K562 (cell line): ENCODE measurements around the gene OSGIN1. TPM values are rescaled to one million over a fixed set of nuclear protein-coding genes. Genes with fewer than 3 reads are reported as not detected.

Experiments
- ARNT ChIP-seq, 2 experiments: fragments of 450-650 bp; IDR thresholded peaks; 2 replicates each; pipeline ENCODE4 v1.6.1; 2016; ENCODE audit warnings: mild to moderate bottlenecking in 1 of 2
- BCOR ChIP-seq: fragments of 450-650 bp; IDR thresholded peaks from 2 replicates; pipeline ENCODE4 v1.6.1; 2016
- CBX3 ChIP-seq, 2 experiments: IDR thresholded peaks; 1 replicate in 1 of 2; 2 replicates in 1 of 2; pipeline ENCODE4 v1.6.1; 2012; ENCODE audit warnings: inconsistent platforms in 2 of 2, low read length in 2 of 2, borderline replicate concordance in 1 of 2, control low read depth in 1 of 2
- FOXM1 ChIP-seq, 2 experiments: fragments of 450-650 bp in 1 of 2; sonication (generic) in 1 of 2; formaldehyde crosslinking in 1 of 2; IDR thresholded peaks; 2 replicates each; pipeline versions ENCODE4 v1.6.1 to v1.9.0; 2017 to 2022; ENCODE audit warnings: low read depth in 2 of 2, mild to moderate bottlenecking in 2 of 2, missing genetic modification reagents in 1 of 2, moderate library complexity in 1 of 2
- HEY1 ChIP-seq: fragments of 250-450 bp; sonication (Bioruptor Pico); IDR thresholded peaks from 2 replicates; pipeline ENCODE4 v1.5.0; 2020; ENCODE audit warnings: mild to moderate bottlenecking, moderate library complexity, borderline replicate concordance
- IFI16 ChIP-seq: fragments of 250-450 bp; sonication (Bioruptor Pico); IDR thresholded peaks from 2 replicates; pipeline ENCODE4 v2.1.2; 2022; ENCODE audit warnings: mild to moderate bottlenecking, inconsistent platforms
- MEIS2 ChIP-seq: fragments of 450-650 bp; IDR thresholded peaks from 2 replicates; pipeline ENCODE4 v1.6.1; 2014; ENCODE audit warnings: mild to moderate bottlenecking; ENCODE audit not compliant: partially characterized antibody
- NFRKB ChIP-seq: fragments of 450-650 bp; IDR thresholded peaks from 2 replicates; pipeline ENCODE4 v1.6.1; 2016; ENCODE audit warnings: low read depth
- NR2F6 ChIP-seq: fragments of 450-650 bp; formaldehyde crosslinking; IDR thresholded peaks from 2 replicates; pipeline ENCODE4 v1.4.0; 2020; ENCODE audit warnings: mild to moderate bottlenecking
- NR3C1 ChIP-seq: sonication (generic); formaldehyde crosslinking; IDR thresholded peaks from 2 replicates; pipeline ENCODE4 v1.8.1; 2022; ENCODE audit warnings: missing genetic modification reagents
- PRDM10 ChIP-seq: fragments of 450-650 bp; IDR thresholded peaks from 2 replicates; pipeline ENCODE4 v1.6.1; 2018; ENCODE audit not compliant: partially characterized antibody
- RBM34 ChIP-seq: fragments of 200-400 bp; formaldehyde crosslinking; IDR thresholded peaks from 2 replicates; pipeline ENCODE4 v1.6.1; 2018; ENCODE audit warnings: low read length, borderline replicate concordance; ENCODE audit not compliant: insufficient read depth
- SMAD2 ChIP-seq: fragments of 150-350 bp; IDR thresholded peaks from 2 replicates; pipeline ENCODE4 v1.6.1; 2014; ENCODE audit warnings: low read depth, mild to moderate bottlenecking, low read length
- SNIP1 ChIP-seq: fragments of 450-650 bp; IDR thresholded peaks from 2 replicates; pipeline ENCODE4 v1.7.1; 2017; ENCODE audit warnings: low read depth, mild to moderate bottlenecking
- ZNF280B ChIP-seq: fragments of 250-450 bp; sonication (Bioruptor Pico); IDR thresholded peaks from 2 replicates; pipeline ENCODE4 v1.5.1; 2021; ENCODE audit warnings: mild to moderate bottlenecking
- polyA plus RNA-seq, 8 experiments: library from polyadenylated mRNA; depleted of rRNA in 4 of 8; stranded (reverse) in 5 of 8; unstranded in 3 of 8; fragments of >200 nt; fragmentation: Nextera tagmentation in 2 of 8; fragmentation: Illumina TruSeq in 1 of 8; extraction: Ambion mirVana in 2 of 8; extraction: Trizol in 1 of 8; gene quantifications; 2 replicates each; pipeline versions ENCODE4 v1.2.1 to v1.2.3, GENCODE V29; 2011 to 2014; ENCODE audit warnings: inconsistent platforms in 1 of 8, missing spikeins in 1 of 8
- total RNA-seq, 7 experiments: library from RNA; depleted of rRNA in 6 of 7; stranded (reverse); fragments of >200 nt in 6 of 7; fragmentation: Illumina TruSeq in 2 of 7; extraction: Trizol in 2 of 7; gene quantifications; 2 replicates each; pipeline versions ENCODE4 v1.2.1 to v1.2.3, GENCODE V29; 2011 to 2021; ENCODE audit warnings: low replicate concordance in 1 of 7
- TF ChIP-seq, protein P1 (sequence below): fragments of 250-450 bp; sonication (Bioruptor Pico); IDR thresholded peaks from 2 replicates; pipeline ENCODE4 v1.8.0; 2022; ENCODE audit warnings: inconsistent platforms, mild to moderate bottlenecking, moderate library complexity, borderline replicate concordance
- TF ChIP-seq, protein P2 (sequence below): fragments of 450-650 bp; IDR thresholded peaks from 2 replicates; pipeline ENCODE4 v1.6.1; 2016; ENCODE audit warnings: missing biosample characterization, missing genetic modification characterization

The OSGIN1 gene
- total and polyA plus RNA-seq, 9 of the 15 experiments (the other 6 are each of a cell fraction or from before 2014, with no cell fraction given): 0.03 to 3.6 (median 1.6) TPM

GRCh38 chr16:83952587-83952939 is 477 bp upstream of the OSGIN1 start (continued):
- TF ChIP-seq MEIS2 (no peak), SMAD2 (no peak), SNIP1 (peak; percentile 67; the same call in 1 of the 2 replicates), ZNF280B (CRISPR knock-in tag) (no peak), NR2F6 (CRISPR knock-in tag) (0 out of 2 replicates have a peak, but pooled peaks have one; percentile 13), NR3C1 (CRISPR knock-in tag) (no peak), RBM34 (no peak), IFI16 (CRISPR knock-in tag) (no peak; the same call in 1 of the 2 replicates), BCOR (peak; percentile 98), CBX3 (IDR thresholded peaks at IDR 0.05; ENCODE audit: borderline replicate concordance in 1 of 2, low read length in 2 of 2) (peak in 1 of 2 experiments; percentile 61; a peak in 2 of 3 replicates), PRDM10 (peak; percentile 18), NFRKB (peak; percentile 76; the same call in 1 of the 2 replicates), HEY1 (no peak), ARNT (IDR thresholded peaks at IDR 0.05) (peak in 1 of 2 experiments; percentile 68; a peak in 1 of 4 replicates), FOXM1 (IDR thresholded peaks at IDR 0.05; ENCODE audit: low read depth) (no peak), FOXM1 (CRISPR knock-in tag; IDR thresholded peaks at IDR 0.05; ENCODE audit: low read depth) (no peak)
- TF ChIP-seq, protein P1, sequence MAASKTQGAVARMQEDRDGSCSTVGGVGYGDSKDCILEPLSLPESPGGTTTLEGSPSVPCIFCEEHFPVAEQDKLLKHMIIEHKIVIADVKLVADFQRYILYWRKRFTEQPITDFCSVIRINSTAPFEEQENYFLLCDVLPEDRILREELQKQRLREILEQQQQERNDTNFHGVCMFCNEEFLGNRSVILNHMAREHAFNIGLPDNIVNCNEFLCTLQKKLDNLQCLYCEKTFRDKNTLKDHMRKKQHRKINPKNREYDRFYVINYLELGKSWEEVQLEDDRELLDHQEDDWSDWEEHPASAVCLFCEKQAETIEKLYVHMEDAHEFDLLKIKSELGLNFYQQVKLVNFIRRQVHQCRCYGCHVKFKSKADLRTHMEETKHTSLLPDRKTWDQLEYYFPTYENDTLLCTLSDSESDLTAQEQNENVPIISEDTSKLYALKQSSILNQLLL (CRISPR knock-in tag): no peak
- TF ChIP-seq, protein P2, sequence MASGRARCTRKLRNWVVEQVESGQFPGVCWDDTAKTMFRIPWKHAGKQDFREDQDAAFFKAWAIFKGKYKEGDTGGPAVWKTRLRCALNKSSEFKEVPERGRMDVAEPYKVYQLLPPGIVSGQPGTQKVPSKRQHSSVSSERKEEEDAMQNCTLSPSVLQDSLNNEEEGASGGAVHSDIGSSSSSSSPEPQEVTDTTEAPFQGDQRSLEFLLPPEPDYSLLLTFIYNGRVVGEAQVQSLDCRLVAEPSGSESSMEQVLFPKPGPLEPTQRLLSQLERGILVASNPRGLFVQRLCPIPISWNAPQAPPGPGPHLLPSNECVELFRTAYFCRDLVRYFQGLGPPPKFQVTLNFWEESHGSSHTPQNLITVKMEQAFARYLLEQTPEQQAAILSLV (tag): no peak
